ENCODE measurements around the gene MTHFD1L. TPM values are rescaled to one million over a fixed set of nuclear protein-coding genes. Genes with fewer than 3 reads are reported as not detected.

The MTHFD1L gene
- polyA plus RNA-seq, 3 donors = 0.25 to 1.3 (median 0.39) TPM

DNA sequence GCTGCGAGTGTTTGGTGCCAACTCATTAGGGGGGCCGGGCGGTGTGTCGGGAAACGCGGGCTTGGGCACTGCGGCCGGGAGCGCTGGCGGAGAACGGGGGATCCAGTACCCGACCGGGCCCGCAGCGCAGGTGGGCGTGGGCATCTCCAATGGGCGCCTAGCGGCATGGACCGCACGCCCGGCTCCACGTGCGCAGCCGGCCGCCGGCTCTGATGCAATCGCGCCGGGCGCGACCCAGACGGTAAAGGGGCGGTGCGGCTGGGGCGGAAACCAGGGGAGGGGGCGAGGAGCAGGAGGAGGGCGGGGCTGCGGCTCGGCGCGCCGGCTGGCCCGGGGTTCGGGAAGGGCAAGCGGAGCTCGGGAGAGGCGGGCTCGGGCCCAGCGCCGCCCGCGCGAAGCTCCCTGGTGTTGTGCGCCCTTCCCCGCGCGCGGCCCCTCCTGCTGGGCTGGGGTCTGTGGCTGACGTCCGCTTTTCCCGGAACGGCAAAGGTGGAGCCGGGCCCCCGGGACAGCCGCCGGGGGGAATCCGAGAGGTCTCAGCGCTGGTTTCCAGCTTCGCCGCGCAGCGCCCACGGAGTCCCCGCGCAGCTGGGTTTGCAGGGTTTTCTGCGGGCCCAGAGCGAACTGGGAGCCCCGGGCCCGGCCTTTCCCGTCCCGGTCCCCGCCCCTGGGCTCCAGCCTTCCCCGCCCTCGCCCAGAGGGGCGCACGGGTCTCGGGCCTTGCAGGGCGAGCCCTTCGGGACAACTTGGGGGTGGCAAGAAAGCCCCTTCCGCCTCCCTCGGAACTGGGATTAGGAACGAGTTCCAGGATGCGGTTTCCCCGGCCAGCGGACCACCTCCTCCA is 867 bp downstream of the MTHFD1L start:
- H3K9me3 Mint-ChIP-seq = peaks cover 0 to 5% (median 0%) of the 10 kb centered on the region in 7 donors
- Histone ChIP-seq H3K27ac (ENCODE audit: low read depth in 1 of 2, low read length in 2 of 2) (no peak overlapping the region), H2AFZ (ENCODE audit: insufficient read depth, low read depth, low read length, poor library complexity, severe bottlenecking) (peak overlapping the region; percentile 78), H3K9me3 (replicated peaks in 1 of 2; ENCODE audit: control insufficient read depth in 1 of 2, insufficient read depth in 1 of 2, low read length in 2 of 2) (no peaks in the 10 kb centered on the region), H3K79me2 (ENCODE audit: insufficient read depth, low read length) (no peaks in the 10 kb centered on the region), H3K36me3 (replicated peaks in 1 of 2; ENCODE audit: control insufficient read depth in 1 of 2, insufficient read depth in 2 of 2, low read length in 2 of 2) (no peaks in the 10 kb centered on the region), H3K4me1 (ENCODE audit: control insufficient read depth in 1 of 2, insufficient read depth in 2 of 2, low read length in 2 of 2) (peaks cover 20 to 32% of the 10 kb centered on the region in 2 donors), H3K4me3 (replicated peaks in 1 of 3; ENCODE audit: low read depth in 2 of 3, low read length in 3 of 3) (peak overlapping the region; percentile 43 to 77 (median 57)), H3K27me3 (ENCODE audit: control insufficient read depth in 2 of 2, insufficient read depth in 2 of 2, low read length in 2 of 2) (no peaks in the 10 kb centered on the region), H4K20me1 (ENCODE audit: insufficient read depth, low read length) (no peaks in the 10 kb centered on the region), H3K4me2 (replicated peaks; ENCODE audit: extremely low read depth, low read length, poor library complexity, severe bottlenecking) (peak overlapping the region; percentile 95), H3K9ac (ENCODE audit: insufficient read depth, low read length, poor library complexity, severe bottlenecking) (peak overlapping the region; percentile 59)
- peak; percentile 30 to 62 (median 57) for DNase-seq
- TF ChIP-seq, protein P1, sequence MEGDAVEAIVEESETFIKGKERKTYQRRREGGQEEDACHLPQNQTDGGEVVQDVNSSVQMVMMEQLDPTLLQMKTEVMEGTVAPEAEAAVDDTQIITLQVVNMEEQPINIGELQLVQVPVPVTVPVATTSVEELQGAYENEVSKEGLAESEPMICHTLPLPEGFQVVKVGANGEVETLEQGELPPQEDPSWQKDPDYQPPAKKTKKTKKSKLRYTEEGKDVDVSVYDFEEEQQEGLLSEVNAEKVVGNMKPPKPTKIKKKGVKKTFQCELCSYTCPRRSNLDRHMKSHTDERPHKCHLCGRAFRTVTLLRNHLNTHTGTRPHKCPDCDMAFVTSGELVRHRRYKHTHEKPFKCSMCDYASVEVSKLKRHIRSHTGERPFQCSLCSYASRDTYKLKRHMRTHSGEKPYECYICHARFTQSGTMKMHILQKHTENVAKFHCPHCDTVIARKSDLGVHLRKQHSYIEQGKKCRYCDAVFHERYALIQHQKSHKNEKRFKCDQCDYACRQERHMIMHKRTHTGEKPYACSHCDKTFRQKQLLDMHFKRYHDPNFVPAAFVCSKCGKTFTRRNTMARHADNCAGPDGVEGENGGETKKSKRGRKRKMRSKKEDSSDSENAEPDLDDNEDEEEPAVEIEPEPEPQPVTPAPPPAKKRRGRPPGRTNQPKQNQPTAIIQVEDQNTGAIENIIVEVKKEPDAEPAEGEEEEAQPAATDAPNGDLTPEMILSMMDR (IDR thresholded peaks at IDR 0.05) = no peak
- no peaks in the 10 kb centered on the region for H3K36me3 Mint-ChIP-seq
- WGBS (ENCODE audit: insufficient coverage) = under 1% methylated on average over 95 of the region's 95 CpGs
- H3K27ac Mint-ChIP-seq = peak overlapping the region in 4 of 7 donors; percentile 56 to 81 (median 64)
- intact Hi-C loops (cut with micrococcal nuclease) = no loop called here
- H3K4me1 Mint-ChIP-seq = peaks cover 23% of the 10 kb centered on the region
- H3K27me3 Mint-ChIP-seq (ENCODE audit: low read depth in 3 of 3) = peaks cover 5 to 30% (median 21%) of the 10 kb centered on the region in 3 donors
- H3K4me3 Mint-ChIP-seq = peak overlapping the region; percentile 83 to 95

DNA sequence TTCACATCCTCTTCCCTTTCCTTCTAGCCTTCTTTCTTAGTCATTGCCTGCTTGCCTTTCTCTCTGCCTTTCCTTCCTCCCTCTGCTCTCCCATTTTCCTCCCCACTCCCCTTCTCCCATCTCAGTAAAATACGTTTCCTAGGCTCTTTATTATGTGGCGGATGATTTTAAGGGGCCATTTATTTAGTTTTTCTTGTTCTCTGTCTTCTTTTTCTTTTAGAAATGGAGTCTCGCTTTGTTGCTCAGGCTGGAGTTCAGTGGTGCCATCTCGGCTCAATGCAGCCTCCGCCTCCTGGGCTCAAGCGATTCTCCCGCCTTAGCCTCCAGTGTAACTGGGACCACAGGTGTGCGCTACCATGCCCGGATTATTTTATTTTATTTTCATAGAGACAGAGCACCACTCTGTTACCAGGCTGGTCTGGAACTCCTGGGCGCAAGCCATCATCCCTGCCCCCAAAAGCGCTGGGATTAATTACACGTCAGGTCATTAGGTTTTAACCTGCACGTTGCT is 1.5 kb downstream of the MTHFD1L start:
- Mint-ChIP-seq H3K4me1 (peaks cover 16% of the 10 kb centered on the region), H3K9me3 (peaks cover 0 to 5% (median 0%) of the 10 kb centered on the region in 7 donors), H3K27me3 (ENCODE audit: low read depth in 3 of 3) (peaks cover 3 to 28% (median 21%) of the 10 kb centered on the region in 3 donors), H3K4me3 (peak overlapping the region; percentile 83 to 95), H3K27ac (peak overlapping the region in 2 of 7 donors; percentile 61 to 65), H3K36me3 (no peaks in the 10 kb centered on the region)
- Histone ChIP-seq H2AFZ (ENCODE audit: insufficient read depth, low read depth, low read length, poor library complexity, severe bottlenecking) (peak overlapping the region; percentile 78), H3K27ac (ENCODE audit: low read depth in 1 of 2, low read length in 2 of 2) (no peak overlapping the region), H3K79me2 (ENCODE audit: insufficient read depth, low read length) (no peaks in the 10 kb centered on the region), H4K20me1 (ENCODE audit: insufficient read depth, low read length) (no peaks in the 10 kb centered on the region), H3K9ac (ENCODE audit: insufficient read depth, low read length, poor library complexity, severe bottlenecking) (peak overlapping the region; percentile 59), H3K9me3 (replicated peaks in 1 of 2; ENCODE audit: control insufficient read depth in 1 of 2, insufficient read depth in 1 of 2, low read length in 2 of 2) (no peaks in the 10 kb centered on the region), H3K27me3 (ENCODE audit: control insufficient read depth in 2 of 2, insufficient read depth in 2 of 2, low read length in 2 of 2) (no peaks in the 10 kb centered on the region), H3K4me2 (replicated peaks; ENCODE audit: extremely low read depth, low read length, poor library complexity, severe bottlenecking) (peak overlapping the region; percentile 95), H3K4me3 (replicated peaks in 1 of 3; ENCODE audit: low read depth in 2 of 3, low read length in 3 of 3) (peak overlapping the region; percentile 43 to 77 (median 57)), H3K4me1 (ENCODE audit: control insufficient read depth in 1 of 2, insufficient read depth in 2 of 2, low read length in 2 of 2) (peaks cover 15 to 26% of the 10 kb centered on the region in 2 donors), H3K36me3 (replicated peaks in 1 of 2; ENCODE audit: control insufficient read depth in 1 of 2, insufficient read depth in 2 of 2, low read length in 2 of 2) (no peaks in the 10 kb centered on the region)
- intact Hi-C loops (cut with micrococcal nuclease) = no loop called here
- DNase-seq = no peak
- TF ChIP-seq, protein P1 (IDR thresholded peaks at IDR 0.05) = no peak
- WGBS (ENCODE audit: insufficient coverage) = 79% methylated on average over 10 of the region's 13 CpGs

Measured in CD14-positive monocyte (primary cell).